Renal pelvis (tissue), 12 donors: ENCODE measurements around the gene POT1. TPM values are rescaled to one million over a fixed set of nuclear protein-coding genes. Genes with fewer than 3 reads are reported as not detected.
"Not testable (repeated sequence)": the region's sequence is repeated elsewhere in the genome, so short reads cannot be mapped to it uniquely, and the experiment has no call there.

Experiments used
- DNase-seq: peaks from one replicate; pipeline ENCODE4 v3.0.0-alpha.2; 2013
- long read RNA-seq, 16 experiments: transcript quantifications; one replicate each; lab custom pipeline, GENCODE V29; 2026
- polyA plus RNA-seq, 3 donors: library from polyadenylated mRNA; unstranded; fragments of 120-200 nt; gene quantifications; one replicate each; pipeline ENCODE4 v1.2.1, GENCODE V29; 2013; ENCODE audit not compliant: insufficient read length in 3 of 3

Gene POT1, protein sequence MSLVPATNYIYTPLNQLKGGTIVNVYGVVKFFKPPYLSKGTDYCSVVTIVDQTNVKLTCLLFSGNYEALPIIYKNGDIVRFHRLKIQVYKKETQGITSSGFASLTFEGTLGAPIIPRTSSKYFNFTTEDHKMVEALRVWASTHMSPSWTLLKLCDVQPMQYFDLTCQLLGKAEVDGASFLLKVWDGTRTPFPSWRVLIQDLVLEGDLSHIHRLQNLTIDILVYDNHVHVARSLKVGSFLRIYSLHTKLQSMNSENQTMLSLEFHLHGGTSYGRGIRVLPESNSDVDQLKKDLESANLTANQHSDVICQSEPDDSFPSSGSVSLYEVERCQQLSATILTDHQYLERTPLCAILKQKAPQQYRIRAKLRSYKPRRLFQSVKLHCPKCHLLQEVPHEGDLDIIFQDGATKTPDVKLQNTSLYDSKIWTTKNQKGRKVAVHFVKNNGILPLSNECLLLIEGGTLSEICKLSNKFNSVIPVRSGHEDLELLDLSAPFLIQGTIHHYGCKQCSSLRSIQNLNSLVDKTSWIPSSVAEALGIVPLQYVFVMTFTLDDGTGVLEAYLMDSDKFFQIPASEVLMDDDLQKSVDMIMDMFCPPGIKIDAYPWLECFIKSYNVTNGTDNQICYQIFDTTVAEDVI
- 10 to 100 TPM; 39.5 to 41.2 (median 40.0) TPM for polyA plus RNA-seq
- long read RNA-seq, donor 1, full-length matches to known transcripts: 2 of 2 reads
- long read RNA-seq, donor 1, partial matches to known transcripts: 0 of 2 reads
- long read RNA-seq, donor 1, other reads (novel, unspliced or antisense): 0 of 2 reads
- long read RNA-seq, donor 2, full-length matches to known transcripts: 2 of 2 reads
- long read RNA-seq, donor 2, partial matches to known transcripts: 0 of 2 reads
- long read RNA-seq, donor 2, other reads (novel, unspliced or antisense): 0 of 2 reads
- long read RNA-seq, donor 3, full-length matches to known transcripts: 1 of 1 reads
- long read RNA-seq, donor 3, partial matches to known transcripts: 0 of 1 reads
- long read RNA-seq, donor 3, other reads (novel, unspliced or antisense): 0 of 1 reads
- long read RNA-seq, donor 4, full-length matches to known transcripts: 2 of 7 reads
- long read RNA-seq, donor 4, partial matches to known transcripts: 0 of 7 reads
- long read RNA-seq, donor 4, other reads (novel, unspliced or antisense): 5 of 7 reads
- long read RNA-seq, donor 5, full-length matches to known transcripts: 2 of 2 reads
- long read RNA-seq, donor 5, partial matches to known transcripts: 0 of 2 reads
- long read RNA-seq, donor 5, other reads (novel, unspliced or antisense): 0 of 2 reads
- long read RNA-seq, donor 6: 0 reads
- long read RNA-seq, donor 7, full-length matches to known transcripts: 2 of 2 reads
- long read RNA-seq, donor 7, partial matches to known transcripts: 0 of 2 reads
- long read RNA-seq, donor 7, other reads (novel, unspliced or antisense): 0 of 2 reads
- long read RNA-seq, donor 8, full-length matches to known transcripts: 1 of 1 reads
- long read RNA-seq, donor 8, partial matches to known transcripts: 0 of 1 reads
- long read RNA-seq, donor 8, other reads (novel, unspliced or antisense): 0 of 1 reads
- long read RNA-seq, donor 9, full-length matches to known transcripts: 5 of 5 reads
- long read RNA-seq, donor 9, partial matches to known transcripts: 0 of 5 reads
- long read RNA-seq, donor 9, other reads (novel, unspliced or antisense): 0 of 5 reads
- long read RNA-seq, donor 10: 0 reads
- long read RNA-seq, donor 11, full-length matches to known transcripts: 1 of 1 reads
- long read RNA-seq, donor 11, partial matches to known transcripts: 0 of 1 reads
- long read RNA-seq, donor 11, other reads (novel, unspliced or antisense): 0 of 1 reads
- long read RNA-seq, donor 12, full-length matches to known transcripts: 2 of 2 reads
- long read RNA-seq, donor 12, partial matches to known transcripts: 0 of 2 reads
- long read RNA-seq, donor 12, other reads (novel, unspliced or antisense): 0 of 2 reads
- long read RNA-seq, donor 13: 0 reads
- long read RNA-seq, donor 14, full-length matches to known transcripts: 4 of 4 reads
- long read RNA-seq, donor 14, partial matches to known transcripts: 0 of 4 reads
- long read RNA-seq, donor 14, other reads (novel, unspliced or antisense): 0 of 4 reads
- long read RNA-seq, donor 15: 0 reads
- long read RNA-seq, donor 16, full-length matches to known transcripts: 2 of 2 reads
- long read RNA-seq, donor 16, partial matches to known transcripts: 0 of 2 reads
- long read RNA-seq, donor 16, other reads (novel, unspliced or antisense): 0 of 2 reads

DNA sequence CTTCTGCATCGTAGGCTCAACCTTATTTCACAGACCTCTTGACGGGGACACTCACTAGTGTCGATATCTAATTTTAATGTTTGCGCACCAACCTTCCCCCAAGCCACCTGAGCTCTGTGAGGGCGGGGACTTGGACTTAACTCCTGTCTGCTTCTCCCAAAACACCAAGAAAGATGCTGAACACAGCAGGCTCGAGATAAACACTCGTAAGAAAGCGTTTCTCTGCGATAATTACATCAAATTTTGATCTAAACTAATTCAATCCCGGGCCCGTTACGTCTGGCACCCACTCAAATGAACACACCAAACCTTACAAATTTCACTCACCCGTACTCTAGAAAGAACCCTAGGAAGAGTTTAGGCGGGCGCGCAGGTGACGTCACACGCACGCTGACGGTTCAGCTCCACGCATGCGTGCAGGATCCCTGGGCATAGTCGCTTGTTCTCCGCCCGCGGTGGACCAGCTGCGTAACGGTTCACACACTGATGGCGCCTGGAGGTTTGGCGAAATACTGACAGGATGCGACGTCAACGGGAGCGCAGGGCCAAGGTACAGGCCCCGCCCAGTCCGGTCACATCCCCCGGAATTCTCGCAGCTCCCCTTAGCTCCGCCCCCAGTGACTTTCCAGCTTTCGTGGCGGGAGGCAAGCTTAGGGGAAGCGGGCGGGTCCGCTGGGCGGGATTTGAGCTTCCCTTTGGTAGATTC lies at the start of gene POT1:
Gene POT1 (minus strand): TSS at position 359 of the 706 bp plus-strand sequence. CDS start 32,652 bp downstream, outside the sequence.
- DNase-seq: peak; percentile 98

DNA sequence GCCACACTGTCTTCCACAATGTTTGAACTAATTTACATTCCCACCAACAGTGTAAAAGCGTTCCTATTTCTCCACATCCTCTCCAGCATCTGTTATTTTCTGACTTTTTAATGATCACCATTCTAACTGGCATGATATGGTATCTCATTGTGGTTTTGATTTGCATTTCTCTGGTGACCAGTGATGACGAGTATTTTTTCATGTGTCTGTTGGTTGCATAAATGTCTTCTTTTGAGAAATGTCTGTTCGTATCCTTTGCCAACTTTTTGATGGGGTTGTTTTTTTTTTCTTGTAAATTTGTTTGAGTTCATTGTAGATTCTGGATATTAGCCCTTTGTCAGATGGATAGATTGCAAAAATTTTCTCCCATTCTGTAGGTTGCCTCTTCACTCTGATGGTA lies 45.5 kb upstream of the POT1 start:
- DNase-seq: not testable (repeated sequence)

DNA sequence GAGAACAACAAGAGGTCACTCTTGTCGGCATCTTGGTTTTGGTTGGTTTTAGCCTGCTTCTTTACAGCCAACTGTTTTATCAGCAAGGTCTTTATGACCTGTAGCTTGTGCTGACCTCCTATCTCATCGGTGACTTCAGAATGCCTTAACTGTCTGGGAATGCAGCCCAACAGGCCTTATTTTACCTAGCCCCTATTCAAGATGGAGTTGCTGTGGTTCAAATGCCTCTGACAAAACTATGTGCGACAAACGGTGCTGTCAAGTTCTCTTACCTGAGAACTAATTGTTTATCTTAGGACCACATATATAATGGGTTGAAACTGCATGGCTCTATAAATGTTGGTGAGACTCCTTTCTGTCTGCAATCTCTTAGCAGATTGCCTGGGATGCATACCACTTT lies 35.9 kb upstream of the POT1 start:
- DNase-seq: no peak

DNA sequence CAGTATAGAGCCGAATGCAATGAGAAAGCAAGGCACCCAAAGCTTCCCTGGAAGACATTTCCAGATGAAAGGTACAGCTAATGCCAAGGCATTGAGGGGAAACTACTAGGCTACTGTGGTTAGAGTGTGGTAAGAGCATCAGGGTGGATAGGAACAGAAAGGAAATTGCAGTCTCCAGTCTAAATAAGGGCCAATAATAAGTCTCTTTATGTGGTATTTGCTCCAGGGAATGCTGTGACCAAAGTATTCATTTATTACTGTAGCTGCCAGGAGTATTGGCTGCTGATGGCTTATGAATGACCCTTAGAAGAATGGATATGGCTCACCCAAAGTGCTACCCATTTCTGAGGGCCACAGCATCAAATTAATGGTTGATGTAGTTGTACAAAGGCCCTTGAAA lies 30.1 kb upstream of the POT1 start:
- DNase-seq: no peak

DNA sequence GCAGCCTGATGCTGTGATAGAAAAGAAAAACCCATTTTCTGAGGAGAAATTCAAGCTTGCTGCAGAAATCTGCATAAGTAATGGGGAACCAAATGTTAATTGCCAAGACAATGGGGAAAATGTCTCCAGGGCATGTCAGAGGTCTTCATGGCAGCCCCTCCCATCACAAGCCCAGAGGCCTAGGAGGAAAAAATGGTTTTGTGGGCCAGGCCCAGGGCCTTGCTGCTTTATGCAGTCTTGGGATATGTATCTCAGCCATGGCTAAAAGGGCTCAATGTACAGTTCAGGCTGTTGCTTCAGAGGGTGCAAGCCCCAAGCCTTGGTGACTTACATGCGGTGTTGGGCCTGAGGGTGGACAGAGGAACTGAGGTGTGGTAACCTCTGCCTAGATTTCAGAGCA lies 28.3 kb upstream of the POT1 start:
- DNase-seq: not testable (repeated sequence)

DNA sequence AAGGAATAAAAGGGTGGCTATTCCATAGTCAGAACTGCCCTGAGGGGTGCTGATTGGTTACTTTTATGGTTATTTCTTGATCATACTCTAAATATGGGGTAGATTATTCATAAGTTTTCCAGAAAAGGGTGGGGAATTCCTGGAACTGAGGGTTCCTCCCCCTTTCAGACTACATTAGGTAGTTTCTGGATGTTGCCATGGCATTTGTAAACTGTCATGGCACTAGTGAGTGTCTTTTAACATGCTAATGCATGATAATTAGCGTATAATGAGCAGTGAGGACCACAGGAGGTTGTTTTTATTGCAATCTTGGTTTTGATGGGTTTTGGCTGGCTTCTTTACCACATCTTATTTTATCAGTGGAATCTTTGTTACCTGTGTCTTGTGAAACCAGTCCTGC lies 26.5 kb upstream of the POT1 start:
- no peak for DNase-seq

DNA sequence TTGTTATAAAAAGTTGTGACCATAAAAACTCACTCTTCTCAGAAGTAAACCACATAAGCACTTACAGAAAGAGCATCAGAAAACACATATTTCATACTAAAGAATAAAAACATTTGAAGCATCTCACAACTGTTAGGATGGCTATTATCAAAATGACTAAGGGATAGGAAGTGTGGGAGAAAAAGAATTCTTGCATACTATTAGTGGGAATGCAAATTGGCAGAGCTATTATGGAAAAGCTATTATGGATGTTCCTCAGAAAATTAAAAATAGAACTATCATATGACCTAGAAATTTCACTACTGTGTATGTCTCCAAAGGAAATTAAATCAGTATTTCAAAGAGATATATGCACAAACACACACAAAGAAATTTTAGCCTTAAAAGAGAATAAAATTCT lies 25.2 kb upstream of the POT1 start:
- no peak for DNase-seq

DNA sequence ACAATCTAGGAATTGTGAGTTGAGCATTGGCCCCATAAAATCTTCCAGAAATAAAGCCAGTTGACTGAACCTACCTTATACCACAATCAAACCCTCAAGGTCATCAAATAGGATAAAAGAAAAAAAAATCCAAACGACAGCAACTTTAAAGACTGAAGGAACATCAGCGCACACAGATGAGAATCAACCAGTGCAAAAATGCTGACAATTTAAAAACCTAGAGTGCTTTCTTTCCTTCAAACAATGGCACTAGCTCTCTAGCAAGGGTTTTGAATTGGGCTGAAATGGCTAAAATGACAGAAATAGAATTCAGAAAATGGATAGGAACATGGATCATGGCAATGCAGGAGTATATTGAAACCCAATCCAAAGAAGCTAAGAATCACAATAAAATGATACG lies 16.1 kb upstream of the POT1 start:
- no peak for DNase-seq

DNA sequence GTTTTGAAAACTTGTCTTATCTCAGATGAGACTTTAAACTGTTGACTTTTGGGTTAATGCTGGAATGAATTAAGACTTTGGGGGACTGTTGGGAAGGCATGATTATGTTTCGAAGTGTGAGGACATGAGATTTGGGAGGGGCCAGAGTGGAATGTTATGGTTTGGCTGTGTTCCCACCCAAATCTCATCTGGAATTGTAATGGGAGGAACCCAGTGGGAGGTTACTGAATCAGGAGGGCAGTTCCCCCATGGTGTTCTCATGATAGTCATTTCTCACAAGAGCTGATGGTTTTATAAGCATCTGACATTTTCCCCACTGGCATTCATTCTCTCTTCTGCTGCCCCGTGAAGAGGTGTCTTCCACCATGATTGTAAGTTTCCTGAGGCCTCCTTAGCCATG lies 13.8 kb upstream of the POT1 start:
- DNase-seq: no peak

DNA sequence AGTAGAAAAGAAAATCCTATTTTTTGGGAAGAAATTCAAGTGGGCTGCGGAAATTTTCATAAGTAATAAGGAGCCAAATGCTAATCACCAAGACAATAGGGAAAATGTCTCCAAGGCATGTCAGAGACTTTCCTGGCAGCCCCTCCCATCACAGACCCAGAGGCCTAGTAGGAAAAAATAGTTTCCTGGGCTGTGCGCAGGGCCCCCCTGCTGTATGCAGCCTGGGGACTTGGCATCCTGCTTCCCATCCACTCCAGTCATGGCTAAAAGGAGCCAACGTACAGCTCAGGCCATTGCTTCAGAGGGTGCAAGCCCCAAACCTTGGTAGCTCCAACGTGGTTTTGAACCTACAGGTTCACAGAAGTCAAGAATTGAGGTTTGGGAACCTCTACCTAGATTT lies 12.8 kb upstream of the POT1 start:
- no peak for DNase-seq

DNA sequence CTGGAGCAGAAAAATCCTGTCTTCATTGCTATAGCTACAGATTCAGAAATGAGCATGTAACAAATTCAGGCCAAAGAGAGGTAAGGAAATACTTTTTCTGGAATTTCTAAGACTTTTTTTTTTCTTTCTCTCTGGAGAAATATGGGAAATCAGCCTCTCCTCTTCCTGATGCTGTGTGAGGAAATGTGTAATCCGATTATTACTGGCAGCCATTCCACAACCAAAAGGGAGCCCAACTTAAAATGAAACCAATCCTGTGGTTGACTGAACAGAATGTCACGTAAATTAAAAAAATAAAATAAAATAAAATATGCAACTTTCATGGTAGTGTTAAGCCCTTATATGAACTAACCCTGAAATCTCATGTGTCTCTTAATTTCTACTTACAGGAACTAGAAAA lies 10.7 kb upstream of the POT1 start:
- no peak for DNase-seq

DNA sequence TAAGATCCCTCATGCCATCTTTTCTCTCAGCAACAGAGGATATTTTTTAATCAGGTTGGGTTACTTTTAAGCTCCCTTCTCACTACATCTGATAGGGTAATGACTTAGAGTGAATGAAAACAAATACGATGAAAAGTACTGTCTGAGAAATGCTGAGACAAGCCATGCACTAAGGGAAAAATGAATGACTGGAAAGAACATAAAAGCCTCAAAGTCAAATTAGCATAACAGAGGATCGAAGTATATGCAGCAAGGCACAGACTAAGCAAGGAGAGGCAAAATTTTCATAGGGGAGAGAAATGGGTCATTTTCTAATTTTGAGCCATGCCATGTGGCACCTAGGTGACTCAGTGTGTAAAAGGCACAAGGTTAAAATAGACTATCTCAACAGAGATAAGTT lies 8.5 kb upstream of the POT1 start:
- DNase-seq: no peak

DNA sequence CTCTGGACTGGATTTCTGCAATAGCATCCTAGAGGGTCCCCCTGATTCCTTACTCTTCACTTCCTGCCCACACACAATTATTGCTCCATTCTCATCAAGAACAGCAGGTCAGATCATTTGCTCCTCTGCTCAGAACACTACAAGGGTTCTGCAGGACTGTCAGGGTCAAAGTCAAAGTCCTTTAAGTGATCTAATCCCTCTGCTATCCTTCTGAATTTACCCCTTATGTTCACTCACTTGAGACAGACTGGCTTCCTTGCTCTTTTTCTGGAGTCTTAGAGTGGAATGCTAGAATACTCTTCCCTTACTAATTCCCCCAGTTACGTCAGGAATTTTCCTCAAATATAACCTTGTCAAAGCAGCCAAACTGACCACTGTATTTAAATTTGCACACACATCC lies 7.5 kb upstream of the POT1 start:
- DNase-seq: no peak

DNA sequence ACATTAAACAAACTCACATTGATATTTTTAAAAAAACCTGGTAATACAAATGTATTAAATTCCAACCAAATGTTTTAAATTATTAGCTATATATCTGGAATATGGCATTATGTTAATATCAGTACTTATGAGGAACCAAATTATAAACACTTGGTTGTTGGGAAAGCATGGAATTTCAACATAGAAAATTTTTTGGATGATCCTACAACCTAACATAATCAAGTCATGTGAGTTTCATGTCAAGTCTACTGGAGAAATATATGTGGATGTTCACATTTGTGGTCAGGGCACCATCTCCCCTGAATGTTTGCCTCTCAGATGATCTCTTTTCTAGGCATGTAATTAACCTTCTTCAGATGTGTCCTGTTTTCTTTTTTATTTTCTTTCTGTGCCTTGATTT lies 5.2 kb upstream of the POT1 start:
- DNase-seq: no peak

DNA sequence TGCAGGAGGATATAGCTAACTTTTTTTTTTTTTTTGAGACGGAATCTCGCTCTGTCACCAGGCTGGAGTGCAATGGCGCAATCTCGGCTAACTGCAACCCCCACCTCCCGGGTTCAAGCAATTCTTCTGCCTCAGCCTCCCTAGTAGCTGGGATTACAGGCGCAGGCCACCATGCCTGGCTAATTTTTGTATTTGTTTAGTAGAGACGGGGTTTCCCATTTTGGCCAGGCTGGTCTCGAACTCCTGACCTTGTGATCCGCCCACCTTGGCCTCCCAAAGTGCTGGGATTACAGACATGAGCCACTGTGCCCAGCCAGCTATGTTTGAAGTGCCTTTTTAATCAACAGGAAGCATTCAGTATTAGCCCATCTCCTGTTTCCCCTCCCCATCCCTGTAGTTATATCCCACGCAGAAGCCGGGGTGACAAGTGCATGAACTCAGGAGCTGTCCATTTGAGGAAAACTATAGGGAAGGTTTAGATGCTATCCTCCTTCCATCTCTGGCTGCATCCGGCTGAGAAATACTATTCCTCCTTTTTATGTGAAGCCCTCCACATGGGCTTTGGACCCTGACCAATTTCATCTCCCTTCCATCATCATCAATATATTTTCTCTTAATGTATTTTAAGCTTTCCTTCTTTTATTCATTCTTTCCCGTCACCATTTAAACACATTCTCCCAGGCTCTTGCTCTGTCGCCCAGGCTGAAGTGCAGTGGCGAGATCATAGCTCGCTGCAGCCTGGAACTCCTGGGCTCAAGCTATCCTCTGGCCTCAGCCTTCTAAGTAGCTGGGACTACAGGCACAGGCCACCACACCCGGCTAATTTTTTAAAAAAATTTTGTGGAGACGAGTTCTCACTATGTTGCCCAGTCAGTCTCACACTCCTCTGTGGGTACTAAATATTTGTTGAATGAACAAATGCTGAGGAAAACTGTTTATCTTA lies 1.3 kb upstream of the POT1 start:
- DNase-seq: peak; percentile 8

DNA sequence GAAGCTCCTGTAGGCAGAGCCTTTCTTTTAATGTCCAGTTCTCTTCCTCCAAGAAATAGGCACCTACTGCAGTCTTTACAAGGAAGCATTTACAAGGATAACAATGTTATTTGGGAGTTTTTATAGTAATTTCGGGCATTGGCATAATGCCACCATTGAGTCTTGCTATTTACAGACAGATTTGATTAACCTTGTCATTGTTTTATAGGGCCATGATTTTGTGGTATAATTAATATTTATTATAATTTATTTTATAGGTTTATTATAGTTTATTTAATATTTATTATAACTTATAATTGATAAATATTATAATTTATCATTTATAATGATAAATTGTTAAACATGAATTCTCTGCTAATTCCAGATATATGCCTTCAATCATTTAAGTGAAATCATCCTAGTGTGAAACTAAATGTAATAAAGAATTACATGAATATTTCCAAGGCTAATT lies 573 bp upstream of the POT1 start:
- no peak for DNase-seq

DNA sequence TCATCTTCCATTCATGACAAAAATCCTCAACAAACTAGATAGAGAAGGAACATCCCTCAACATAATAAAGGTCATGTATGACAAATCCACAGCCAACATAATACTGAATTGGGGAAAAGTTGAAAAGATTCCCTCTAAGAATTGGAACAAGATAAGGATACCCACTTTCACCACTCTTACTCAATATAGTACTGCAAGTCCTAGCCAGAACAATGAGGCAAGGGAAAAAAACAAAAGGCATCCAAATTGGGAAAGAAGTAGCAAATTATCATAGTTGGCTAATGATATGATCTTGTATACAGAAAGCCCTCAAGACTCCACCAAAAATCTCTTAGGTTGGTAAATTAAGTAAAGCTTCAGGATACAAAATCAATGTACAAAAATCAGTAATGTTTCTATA lies 4.7 kb downstream of the POT1 start:
- no peak for DNase-seq

DNA sequence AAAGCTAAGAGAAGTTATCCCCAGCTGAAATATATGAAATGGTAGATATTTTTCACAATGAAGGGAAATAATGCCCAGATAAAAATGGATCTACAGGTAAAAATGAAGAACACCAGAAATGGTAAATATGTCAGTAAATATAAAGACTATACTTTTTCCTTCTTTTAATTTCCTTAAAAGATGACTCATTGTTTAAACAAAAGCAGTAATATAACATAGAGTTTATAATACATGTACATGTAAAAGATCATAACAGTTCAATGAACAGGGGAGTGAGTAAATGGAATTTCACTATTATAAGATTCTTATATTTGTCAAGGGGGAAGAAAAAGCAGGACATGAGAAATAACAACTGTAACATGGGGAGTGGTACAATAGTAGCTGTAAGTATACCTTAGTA lies 7.4 kb downstream of the POT1 start:
- no peak for DNase-seq
